T-helper 17 cell (primary cell): ENCODE results near the gene CYP27A1. TPM values are rescaled to one million over a fixed set of nuclear protein-coding genes. Genes with fewer than 3 reads are reported as not detected.

Experiments used
- total RNA-seq, 4 donors: library from RNA in 2 of 4; stranded (reverse) in 2 of 4; gene quantifications; one replicate each; pipeline ENCODE4 v1.2.3 and lab custom pipeline; 2022 to 2026

The CYP27A1 gene
- total RNA-seq, 2 donors from 2014 or later = 0.39 to 0.52 TPM

Other genes starting within 250 kb of the CYP27A1 start
- gene USP37, start 213.8 kb upstream of the CYP27A1 start, total RNA-seq = 10 to 100 TPM; 18.7 to 27.7 TPM
- 10 to 100 TPM; 72.8 to 74.4 TPM for gene CNOT9, start 213.3 kb upstream of the CYP27A1 start, total RNA-seq
- gene PLCD4, start 174.2 kb upstream of the CYP27A1 start, total RNA-seq = under 1 TPM; 0.85 to 0.91 TPM
- 10 to 100 TPM; 55.0 to 55.6 TPM for gene ZNF142, start 122.5 kb upstream of the CYP27A1 start, total RNA-seq
- gene BCS1L, start 122.5 kb upstream of the CYP27A1 start, total RNA-seq = 10 to 100 TPM; 24.1 to 31.8 TPM
- 10 to 100 TPM; 13.4 to 18.3 TPM for gene RNF25, start 110.1 kb upstream of the CYP27A1 start, total RNA-seq
- 10 to 100 TPM; 14.2 to 21.0 TPM for gene STK36, start 110.1 kb upstream of the CYP27A1 start, total RNA-seq
- gene TTLL4, start 71.3 kb upstream of the CYP27A1 start, total RNA-seq = 10 to 100 TPM; 21.1 to 21.2 TPM
- gene PRKAG3, start 49.7 kb downstream of the CYP27A1 start, total RNA-seq = not detected
- gene WNT6, start 77.7 kb downstream of the CYP27A1 start, total RNA-seq = not detected
- gene WNT10A, start 98.7 kb downstream of the CYP27A1 start, total RNA-seq = 10 to 100 TPM in 1 of 2 donors, 1 to 10 TPM in 1; 5.5 to 14.4 TPM
- not detected for gene CDK5R2, start 177.5 kb downstream of the CYP27A1 start, total RNA-seq
- not detected for gene FEV, start 203.0 kb downstream of the CYP27A1 start, total RNA-seq
- gene CRYBA2, start 211.3 kb downstream of the CYP27A1 start, total RNA-seq = not detected